GM06990 (cell line): Measurements from ENCODE around the gene ELK3.

Experiments used
- DNase-seq: peaks from one replicate; pipeline ENCODE4 v3.0.0-alpha.2; 2011; ENCODE audit not compliant: insufficient read length; ENCODE audit errors: extremely low read depth
- H3K27me3 ChIP-seq: replicated peaks from 2 replicates; pipeline ENCODE4 v1.6.0; 2011; ENCODE audit warnings: low read length; ENCODE audit not compliant: control insufficient read depth, insufficient read depth
- H3K36me3 ChIP-seq: 2 replicates; pipeline ENCODE4 v1.5.1; 2011; ENCODE audit warnings: low read length; ENCODE audit not compliant: control insufficient read depth, insufficient read depth
- H3K4me3 ChIP-seq: replicated peaks from 2 replicates; pipeline ENCODE4 v1.5.1; 2011; ENCODE audit warnings: low read depth, mild to moderate bottlenecking, control low read depth, low read length
- CTCF ChIP-seq: IDR thresholded peaks from 2 replicates; pipeline ENCODE4 v1.5.1; 2011; ENCODE audit warnings: low read length, control low read depth, mild to moderate bottlenecking, inconsistent platforms; ENCODE audit not compliant: insufficient read depth, poor library complexity, severe bottlenecking

The ELK3 gene

DNA sequence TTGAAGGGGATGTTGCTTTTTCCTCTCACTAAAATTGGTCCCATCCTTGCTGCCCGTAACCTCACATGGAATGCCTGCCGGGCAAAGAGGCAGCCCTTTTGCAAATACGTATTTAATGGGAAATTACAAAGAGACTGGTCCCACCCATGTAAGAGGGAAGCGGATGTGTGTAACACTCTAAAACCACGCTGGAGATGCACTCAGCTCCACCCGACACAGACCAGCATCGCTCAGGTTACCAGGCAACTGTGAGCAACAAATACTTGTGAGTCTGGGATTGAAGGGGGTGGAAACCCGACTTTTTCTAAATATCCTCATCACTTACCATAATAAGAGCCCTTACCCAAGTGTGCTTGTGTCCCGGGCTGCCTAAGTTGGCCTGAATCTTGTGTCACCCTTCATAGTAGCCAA lies 47.7 kb downstream of the ELK3 start:
- TF ChIP-seq CTCF, result no peak
- H3K4me3 ChIP-seq, result no peak overlapping the region
- no peak for DNase-seq
- no peaks in the 10 kb centered on the region; the same call in 1 of the 2 replicates for H3K36me3 ChIP-seq
- H3K27me3 ChIP-seq, result no peaks in the 10 kb centered on the region

- no peak for TF ChIP-seq CTCF
- Histone ChIP-seq H3K36me3 (peaks cover 2% of the 10 kb centered on the region), H3K4me3 (no peak overlapping the region), H3K27me3 (no peaks in the 10 kb centered on the region)
- no peak for DNase-seq
Observed at GRCh38 chr12:96242597-96242996, 48.4 kb downstream of the ELK3 start.

GRCh38 chr12:96244826-96245225 lies 50.7 kb downstream of the ELK3 start:
- DNase-seq, result no peak
- no peak for TF ChIP-seq CTCF
- Histone ChIP-seq H3K36me3 (peaks cover 11% of the 10 kb centered on the region), H3K4me3 (no peak overlapping the region), H3K27me3 (no peaks in the 10 kb centered on the region)

- no peak for DNase-seq
- TF ChIP-seq CTCF, result no peak
- no peak overlapping the region for H3K4me3 ChIP-seq
- no peaks in the 10 kb centered on the region for H3K27me3 ChIP-seq
- peaks cover 14% of the 10 kb centered on the region for H3K36me3 ChIP-seq
Observed at GRCh38 chr12:96246926-96247505, 52.8 kb downstream of the ELK3 start.

GRCh38 chr12:96247563-96247962 lies 53.4 kb downstream of the ELK3 start:
- Histone ChIP-seq H3K27me3 (no peaks in the 10 kb centered on the region), H3K36me3 (peaks cover 14% of the 10 kb centered on the region), H3K4me3 (no peak overlapping the region)
- DNase-seq, result no peak
- TF ChIP-seq CTCF, result no peak
